Embryonic facial prominence (tissue), 1 donor: Measurements from ENCODE around the gene EIF4B.
A peak's percentile ranks its signal among the peaks of the same experiment; 100 is the strongest.

Experiments used
- DNase-seq: peaks from one replicate; pipeline ENCODE4 v3.0.0-alpha.2; 2016; ENCODE audit errors: extremely low spot score

EIF4B gene

GRCh38 chr12:53057816-53058500 lies 51.7 kb downstream of the EIF4B start:
- no peak for DNase-seq

GRCh38 chr12:53058674-53059433 lies 52.6 kb downstream of the EIF4B start:
- DNase-seq, result no peak

DNA sequence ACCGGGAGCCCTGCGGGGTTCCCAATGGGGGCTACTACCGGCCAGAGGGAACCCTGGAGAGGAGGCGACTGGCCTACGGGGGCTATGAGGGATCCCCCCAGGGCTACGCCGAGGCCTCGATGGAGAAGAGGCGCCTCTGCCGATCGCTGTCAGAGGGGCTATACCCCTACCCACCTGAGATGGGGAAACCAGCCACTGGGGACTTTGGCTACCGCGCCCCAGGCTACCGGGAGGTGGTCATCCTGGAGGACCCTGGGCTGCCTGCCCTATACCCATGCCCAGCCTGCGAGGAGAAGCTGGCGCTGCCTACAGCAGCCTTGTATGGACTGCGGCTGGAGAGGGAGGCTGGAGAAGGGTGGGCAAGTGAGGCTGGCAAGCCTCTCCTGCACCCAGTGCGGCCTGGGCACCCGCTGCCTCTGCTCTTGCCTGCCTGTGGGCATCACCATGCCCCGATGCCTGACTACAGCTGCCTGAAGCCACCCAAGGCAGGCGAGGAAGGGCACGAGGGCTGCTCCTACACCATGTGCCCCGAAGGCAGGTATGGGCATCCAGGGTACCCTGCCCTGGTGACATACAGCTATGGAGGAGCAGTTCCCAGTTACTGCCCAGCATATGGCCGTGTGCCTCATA lies 53.3 kb downstream of the EIF4B start:
- DNase-seq, result no peak

- DNase-seq, result no peak
Observed at GRCh38 chr12:53060064-53060720, 53.9 kb downstream of the EIF4B start.

- no peak for DNase-seq
Observed at GRCh38 chr12:53060721-53061276, 54.5 kb downstream of the EIF4B start.

DNA sequence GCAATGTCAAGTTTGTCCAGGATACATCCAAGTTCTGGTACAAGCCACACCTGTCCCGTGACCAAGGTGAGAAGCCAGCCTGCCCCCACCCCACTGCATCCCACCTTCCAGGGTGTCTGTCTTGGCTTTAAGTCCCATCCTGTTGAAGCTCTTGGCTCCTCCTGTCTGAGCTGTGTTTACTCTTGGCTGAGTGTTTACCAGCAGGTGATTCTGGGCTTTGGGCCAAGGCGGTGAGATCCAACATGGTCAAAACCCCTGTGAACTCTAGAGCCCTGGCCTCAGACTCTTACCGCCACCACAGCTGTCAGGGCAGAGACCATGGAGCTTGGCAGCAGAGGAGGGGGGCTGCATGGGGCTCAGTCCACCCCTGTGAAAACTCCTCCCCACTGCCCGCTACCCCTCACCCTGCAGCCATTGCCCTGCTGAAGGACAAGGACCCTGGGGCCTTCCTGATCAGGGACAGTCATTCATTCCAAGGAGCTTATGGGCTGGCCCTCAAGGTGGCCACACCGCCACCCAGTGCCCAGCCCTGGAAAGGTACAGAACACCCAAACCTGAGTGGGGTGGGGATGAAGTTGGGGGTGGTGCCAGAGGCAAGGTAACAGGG lies 55.3 kb downstream of the EIF4B start:
- DNase-seq, result no peak

DNA sequence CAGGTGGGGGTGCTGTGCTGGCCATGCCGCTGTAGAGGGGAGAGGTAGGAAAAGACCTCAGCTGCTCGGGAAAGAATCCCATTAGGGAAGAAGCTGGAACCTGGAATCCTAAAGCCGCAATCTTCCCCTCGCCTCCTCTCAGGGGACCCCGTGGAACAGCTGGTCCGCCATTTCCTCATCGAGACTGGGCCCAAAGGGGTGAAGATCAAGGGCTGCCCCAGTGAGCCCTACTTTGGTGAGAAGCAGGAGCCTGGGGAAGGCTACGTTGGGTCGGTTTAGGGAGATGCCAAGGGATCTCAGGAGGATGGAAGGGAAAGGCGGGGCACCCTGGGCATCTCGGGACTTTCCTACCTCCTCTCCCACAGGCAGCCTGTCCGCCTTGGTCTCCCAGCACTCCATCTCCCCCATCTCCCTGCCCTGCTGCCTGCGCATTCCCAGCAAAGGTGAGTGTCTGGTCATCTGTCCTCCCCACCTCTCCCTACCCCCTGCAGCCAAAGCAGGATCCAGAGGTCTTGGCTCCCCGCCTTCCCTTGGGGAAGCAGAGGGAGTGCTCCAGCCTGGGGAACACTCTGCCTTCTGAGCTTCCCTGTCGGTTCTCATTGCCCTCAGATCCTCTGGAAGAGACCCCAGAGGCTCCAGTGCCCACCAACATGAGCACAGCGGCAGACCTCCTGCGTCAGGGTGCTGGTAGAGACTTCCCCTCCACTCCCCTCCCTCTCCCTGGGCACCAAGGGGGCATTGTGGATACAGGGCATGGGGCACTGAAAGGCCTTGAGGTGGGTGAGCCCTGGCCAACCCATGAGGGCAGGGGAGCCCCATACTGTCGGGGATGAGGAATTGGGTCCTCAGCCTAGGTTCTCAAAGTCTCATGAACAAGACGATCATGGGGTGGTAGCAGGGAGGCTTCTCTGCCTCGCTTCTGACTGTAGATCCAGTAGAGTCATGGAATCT lies 56.0 kb downstream of the EIF4B start:
- no peak for DNase-seq

DNA sequence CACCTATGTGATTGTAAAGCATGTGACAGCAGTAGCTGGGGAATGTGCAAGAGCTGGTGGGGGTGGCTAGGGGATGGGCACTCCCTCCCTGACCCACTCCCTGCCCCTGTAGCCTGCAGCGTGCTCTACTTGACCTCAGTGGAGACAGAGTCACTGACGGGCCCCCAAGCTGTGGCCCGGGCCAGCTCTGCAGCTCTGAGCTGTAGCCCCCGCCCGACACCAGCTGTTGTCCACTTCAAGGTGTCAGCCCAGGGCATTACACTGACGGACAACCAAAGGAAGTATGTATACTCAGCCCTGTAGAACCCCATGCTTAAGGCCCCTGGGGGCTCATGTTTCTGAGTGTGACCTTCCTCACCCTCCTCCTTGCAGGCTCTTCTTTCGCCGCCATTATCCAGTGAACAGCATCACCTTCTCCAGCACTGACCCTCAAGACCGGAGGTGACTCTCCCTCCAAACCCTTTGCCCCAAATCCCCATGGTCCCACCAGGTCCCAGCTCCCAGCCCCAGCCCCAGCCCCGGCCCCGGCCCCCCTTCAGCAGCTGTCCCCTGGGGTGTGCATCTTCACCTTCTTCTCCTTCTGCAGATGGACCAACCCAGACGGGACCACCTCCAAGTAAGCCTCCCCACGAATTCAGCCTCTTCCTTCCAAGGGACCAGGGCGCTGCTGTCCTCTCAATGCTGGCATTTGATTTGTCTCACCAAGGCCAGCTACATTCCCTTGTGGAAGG lies 56.9 kb downstream of the EIF4B start:
- DNase-seq, result no peak

GRCh38 chr12:53063708-53064612 lies 57.7 kb downstream of the EIF4B start:
- DNase-seq, result no peak

DNA sequence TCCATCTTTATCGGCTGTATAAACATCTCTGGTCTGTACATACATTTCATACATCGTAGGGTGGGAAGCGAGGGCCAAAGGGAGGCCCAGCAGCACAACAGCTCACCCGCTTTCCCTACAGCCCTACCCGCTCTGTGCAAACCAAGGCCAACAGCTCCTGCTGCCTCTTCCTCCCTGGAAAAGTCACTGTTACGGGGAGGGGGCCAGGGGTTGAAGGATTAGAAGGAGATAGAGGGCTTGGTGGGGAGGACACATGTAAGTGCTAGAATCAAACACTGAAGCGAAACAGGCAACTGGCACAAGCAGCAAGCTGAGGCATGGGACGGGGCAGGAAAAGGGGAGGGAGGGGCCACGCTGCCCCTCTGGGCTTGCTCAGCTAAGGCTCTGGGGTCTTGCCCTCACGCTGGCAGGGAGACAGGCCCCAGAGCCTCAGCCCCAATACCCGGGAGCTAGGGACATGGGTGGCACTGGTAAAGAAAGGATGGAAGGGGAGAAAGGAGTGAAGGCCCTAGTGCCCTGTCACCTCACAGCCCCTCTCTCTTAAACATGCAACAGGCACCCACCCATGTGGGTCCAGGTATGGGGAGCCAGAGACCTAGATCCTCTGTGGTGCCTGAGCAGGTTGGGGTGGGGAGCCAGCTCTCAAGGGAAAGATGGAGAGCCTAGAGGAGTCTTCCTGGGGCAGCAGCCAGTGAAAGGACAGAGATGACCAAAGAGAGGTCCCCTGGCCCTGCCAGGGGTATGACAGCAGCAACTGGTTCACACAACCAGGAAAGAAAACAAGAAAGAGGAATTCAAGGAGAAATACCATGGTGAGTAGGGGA lies 58.6 kb downstream of the EIF4B start:
- DNase-seq, result no peak

GRCh38 chr12:53065470-53065869 lies 59.2 kb downstream of the EIF4B start:
- DNase-seq, result no peak

- peak; percentile 73 for DNase-seq
Observed at GRCh38 chr12:53065975-53066931, 60.0 kb downstream of the EIF4B start.

GRCh38 chr12:53067074-53067992 lies 61.1 kb downstream of the EIF4B start:
- no peak for DNase-seq

GRCh38 chr12:53067993-53068770 lies 61.9 kb downstream of the EIF4B start:
- no peak for DNase-seq
